AG04449 (cell line): ENCODE measurements around the gene SLC4A4.

Source experiments
- CTCF ChIA-PET: fragments of 350-600 bp; formaldehyde crosslinking; extraction: SDS; loops from one replicate; lab custom pipeline; 2021; ENCODE audit warnings: antibody characterized with exemption; lab: Yijun Ruan, JAX
- POLR2A ChIA-PET: fragments of 400-600, 350-600 bp; formaldehyde crosslinking; extraction: SDS; loops from one replicate; lab custom pipeline; 2020; ENCODE audit warnings: antibody characterized with exemption, inconsistent platforms; lab: Yijun Ruan, JAX
- DNase-seq: peaks from one replicate; pipeline ENCODE4 v3.0.0-alpha.2; 2010; ENCODE audit warnings: low read depth, low spot score
- H3K4me3 ChIP-seq: 2 replicates; pipeline ENCODE4 v1.5.1; 2011; ENCODE audit warnings: low read depth, mild to moderate bottlenecking, control low read depth, low read length
- TF ChIP-seq, protein P1 (sequence below): IDR thresholded peaks from one replicate; pipeline ENCODE4 v1.5.1; 2011; ENCODE audit warnings: mild to moderate bottlenecking, moderate library complexity, low read length, control low read depth, inconsistent platforms; ENCODE audit not compliant: insufficient read depth; ENCODE audit errors: missing control alignments

SLC4A4 gene

DNA sequence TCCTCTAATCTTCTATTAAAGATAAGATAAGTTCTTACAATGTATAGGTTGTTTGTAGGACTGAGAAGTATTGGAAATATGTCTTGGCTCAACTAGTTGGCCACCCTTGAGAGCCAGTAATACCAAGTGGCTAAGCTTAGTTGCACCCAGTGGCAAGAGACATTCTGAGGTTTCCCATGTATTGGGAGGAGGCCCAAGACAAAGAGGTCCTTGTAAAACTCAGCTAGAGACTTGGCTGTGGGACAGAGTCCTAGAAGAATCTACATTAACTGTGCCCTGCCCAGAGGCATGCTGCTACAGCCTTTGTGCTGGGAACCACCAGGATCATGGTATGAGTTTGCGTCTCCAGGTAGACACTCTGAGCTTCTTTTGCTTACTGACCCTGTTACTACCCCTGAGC, 41.9 kb upstream of the SLC4A4 start:
- CTCF ChIA-PET, result interaction anchor here (0.9 to 1.2 kb wide), 2 partner anchors 21 to 67 kb away, joined by 3 to 4 read pairs; no protein-coding TSS in a partner anchor
- DNase-seq, result no peak

DNA sequence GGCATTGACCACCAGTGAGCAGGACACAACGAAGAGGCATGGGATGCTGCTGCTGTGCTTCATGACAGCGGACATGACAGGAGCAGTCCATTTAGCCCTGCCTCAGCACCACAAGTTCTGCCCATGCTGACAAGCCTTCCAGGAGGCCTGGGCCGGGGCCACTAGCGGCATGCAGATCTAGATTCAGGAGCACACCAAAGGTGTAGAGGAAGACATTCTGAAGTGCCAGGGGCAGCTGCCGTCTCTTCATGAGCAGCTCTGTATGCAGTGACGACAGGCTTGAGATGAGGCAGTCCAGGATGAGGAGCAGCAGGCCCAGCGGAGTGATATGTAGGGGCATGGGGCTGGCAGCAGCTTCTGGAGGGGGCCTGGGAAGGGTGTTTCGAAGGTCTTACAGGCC, 38.5 kb upstream of the SLC4A4 start:
- CTCF ChIA-PET, result no interaction called here
- no peak for DNase-seq
- POLR2A ChIA-PET, result no interaction called here
- H3K4me3 ChIP-seq, result no peak overlapping the region
- TF ChIP-seq, protein P1, sequence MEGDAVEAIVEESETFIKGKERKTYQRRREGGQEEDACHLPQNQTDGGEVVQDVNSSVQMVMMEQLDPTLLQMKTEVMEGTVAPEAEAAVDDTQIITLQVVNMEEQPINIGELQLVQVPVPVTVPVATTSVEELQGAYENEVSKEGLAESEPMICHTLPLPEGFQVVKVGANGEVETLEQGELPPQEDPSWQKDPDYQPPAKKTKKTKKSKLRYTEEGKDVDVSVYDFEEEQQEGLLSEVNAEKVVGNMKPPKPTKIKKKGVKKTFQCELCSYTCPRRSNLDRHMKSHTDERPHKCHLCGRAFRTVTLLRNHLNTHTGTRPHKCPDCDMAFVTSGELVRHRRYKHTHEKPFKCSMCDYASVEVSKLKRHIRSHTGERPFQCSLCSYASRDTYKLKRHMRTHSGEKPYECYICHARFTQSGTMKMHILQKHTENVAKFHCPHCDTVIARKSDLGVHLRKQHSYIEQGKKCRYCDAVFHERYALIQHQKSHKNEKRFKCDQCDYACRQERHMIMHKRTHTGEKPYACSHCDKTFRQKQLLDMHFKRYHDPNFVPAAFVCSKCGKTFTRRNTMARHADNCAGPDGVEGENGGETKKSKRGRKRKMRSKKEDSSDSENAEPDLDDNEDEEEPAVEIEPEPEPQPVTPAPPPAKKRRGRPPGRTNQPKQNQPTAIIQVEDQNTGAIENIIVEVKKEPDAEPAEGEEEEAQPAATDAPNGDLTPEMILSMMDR, result no peak

More for the DNA sequence above, 41.9 kb upstream of the SLC4A4 start:
- TF ChIP-seq, protein P1, result no peak
- POLR2A ChIA-PET, result no interaction called here
- H3K4me3 ChIP-seq, result no peak overlapping the region

DNA sequence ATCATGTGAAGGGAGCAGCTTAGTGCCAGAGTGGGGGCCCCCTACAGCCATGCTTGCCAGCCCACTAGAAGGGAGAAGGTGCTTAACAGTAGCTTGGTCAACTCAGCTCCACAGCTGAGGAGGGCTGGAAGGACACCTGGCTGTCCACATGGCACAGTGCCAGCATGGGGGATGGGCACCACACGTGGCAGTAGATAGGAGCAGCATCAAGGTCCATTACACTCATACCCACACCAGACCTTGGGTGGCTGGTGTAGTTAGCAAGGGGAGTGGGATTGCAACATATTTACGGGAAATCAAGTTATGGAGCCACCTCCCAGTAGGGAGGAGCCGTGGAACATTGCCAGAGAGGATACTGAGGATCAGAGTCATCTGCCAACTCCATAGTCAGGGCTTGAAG, 37.9 kb upstream of the SLC4A4 start:
- TF ChIP-seq, protein P1, result no peak
- H3K4me3 ChIP-seq, result no peak overlapping the region
- ChIA-PET CTCF (interaction anchor here (1.7 kb wide), 1 partner anchor 17 kb away, joined by 6 read pairs; no protein-coding TSS in a partner anchor), POLR2A (no interaction called here)
- no peak for DNase-seq

DNA sequence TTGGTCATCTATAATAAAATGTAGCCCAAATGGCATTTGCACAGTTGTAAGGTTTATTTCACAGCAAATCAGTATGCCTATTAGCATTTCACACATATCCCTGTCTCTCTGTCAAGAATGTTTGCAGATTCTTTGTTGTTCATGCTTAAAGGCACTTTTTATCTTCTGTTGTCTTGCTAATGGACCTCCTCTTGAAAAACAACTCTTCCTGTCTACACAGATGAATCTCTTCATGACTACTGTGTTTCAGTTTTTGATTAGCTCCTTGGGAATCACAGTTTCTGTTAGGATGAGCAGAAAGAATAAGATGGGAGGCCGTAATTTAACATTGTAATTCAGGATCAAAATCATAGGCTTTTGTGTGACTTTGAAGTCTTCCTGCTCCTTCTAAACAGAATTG, 35.5 kb upstream of the SLC4A4 start:
- ChIA-PET POLR2A (interaction anchor here (1.0 kb wide), 1 partner anchor 10 kb away, joined by 3 read pairs; no protein-coding TSS in a partner anchor), CTCF (interaction anchor here (1.3 to 1.6 kb wide), 2 partner anchors 119 to 251 kb away, joined by 3 read pairs; no protein-coding TSS in a partner anchor)
- no peak overlapping the region for H3K4me3 ChIP-seq
- DNase-seq, result no peak
- TF ChIP-seq, protein P1, result no peak

DNA sequence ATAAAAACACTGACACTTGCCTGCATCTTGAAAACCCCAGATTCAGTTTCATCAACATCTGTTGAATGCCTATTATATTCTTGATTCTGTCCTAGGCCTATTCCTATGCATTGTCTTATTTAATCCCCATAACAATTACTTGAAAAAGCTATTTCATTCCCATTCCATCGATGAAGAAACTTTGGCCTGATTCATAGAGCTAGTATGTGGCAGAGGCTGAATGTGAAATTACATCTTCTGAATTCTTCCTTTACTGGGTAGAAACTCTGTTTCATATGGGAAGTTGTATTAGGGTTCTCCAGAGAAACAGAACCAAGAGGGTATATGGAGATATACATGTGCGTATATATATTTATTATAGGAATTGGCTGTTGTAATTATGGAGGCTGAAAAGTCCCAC, 35.0 kb upstream of the SLC4A4 start:
- no peak for DNase-seq
- CTCF ChIA-PET, result interaction anchor here (0.8 to 1.6 kb wide), 3 partner anchors 120 to 250 kb away, joined by 3 read pairs; no protein-coding TSS in a partner anchor
- POLR2A ChIA-PET, result interaction anchor here (1.0 kb wide), 1 partner anchor 10 kb away, joined by 3 read pairs; no protein-coding TSS in a partner anchor
- no peak overlapping the region for H3K4me3 ChIP-seq
- TF ChIP-seq, protein P1, result no peak

DNA sequence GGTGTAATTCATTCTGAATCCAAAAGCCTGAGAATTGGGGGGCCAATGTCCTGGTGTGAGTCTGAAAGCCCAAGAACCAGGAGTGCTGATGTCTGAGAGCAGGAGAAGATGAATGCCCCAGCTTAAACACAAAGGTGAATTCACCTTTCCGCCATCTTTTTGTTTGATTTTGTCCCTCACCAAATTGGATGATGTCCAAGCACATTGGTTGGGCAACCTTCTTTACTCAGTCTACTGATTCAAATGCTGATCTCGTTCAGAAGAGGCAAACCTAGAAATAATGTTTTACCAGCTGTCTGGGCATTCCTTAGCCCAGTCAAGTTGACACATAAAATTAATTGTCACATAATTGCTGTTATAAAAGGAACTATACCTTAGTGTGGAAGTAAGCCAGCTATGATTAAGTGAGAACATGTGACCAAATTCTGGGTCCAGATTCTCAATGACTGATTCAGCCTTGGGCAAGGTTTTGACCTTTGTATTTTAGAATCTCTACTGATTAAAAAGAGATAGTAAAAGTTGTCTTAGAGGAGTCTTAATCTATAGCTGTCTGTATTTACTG, 34.5 kb upstream of the SLC4A4 start:
- TF ChIP-seq, protein P1, result no peak
- DNase-seq, result no peak
- CTCF ChIA-PET, result interaction anchor here (0.8 to 1.6 kb wide), 3 partner anchors 120 to 250 kb away, joined by 3 read pairs; no protein-coding TSS in a partner anchor
- no peak overlapping the region for H3K4me3 ChIP-seq
- POLR2A ChIA-PET, result interaction anchor here (1.0 kb wide), 1 partner anchor 11 kb away, joined by 3 read pairs; no protein-coding TSS in a partner anchor
